Astrocyte (in vitro differentiated cells and primary cell): ENCODE measurements around the gene TATDN3.

Experiments used
- CTCF ChIP-seq: IDR thresholded peaks from 2 replicates; pipeline ENCODE4 v1.5.1; 2011; ENCODE audit warnings: low read depth, mild to moderate bottlenecking, inconsistent platforms, low read length, moderate library complexity; ENCODE audit not compliant: insufficient read depth
- EZH2 ChIP-seq: IDR thresholded peaks from 2 replicates; pipeline ENCODE4 v1.6.1; 2012; ENCODE audit warnings: mild to moderate bottlenecking, low read length, inconsistent platforms; ENCODE audit not compliant: insufficient read depth

GRCh38 chr1:212819726-212820125 is 28.0 kb downstream of the TATDN3 start:
- TF ChIP-seq CTCF (no peak), EZH2 (no peak)
